GM18505 (cell line): ENCODE data around the gene MRPL32.

Experiments
- ATAC-seq: cut with Tn5 transposase; IDR thresholded peaks from one replicate; pipeline ENCODE4 v1.9.1; 2021; ENCODE audit not compliant: unreplicated experiment
- POLR2A ChIP-seq: IDR thresholded peaks from 4 replicates; pipeline ENCODE4 v1.6.1; 2011; ENCODE audit warnings: borderline replicate concordance; ENCODE audit not compliant: insufficient read depth, insufficient read length; ENCODE audit errors: extremely low read depth

Gene MRPL32

GRCh38 chr7:42964849-42965805, 33.0 kb downstream of the MRPL32 start:
- ATAC-seq = no peak
- TF ChIP-seq POLR2A = no peak

- ATAC-seq = no peak
- TF ChIP-seq POLR2A = no peak
These were observed 35.2 kb downstream of the MRPL32 start for GRCh38 chr7:42967391-42967790.

- TF ChIP-seq POLR2A = no peak
- no peak for ATAC-seq
These were observed 40.7 kb downstream of the MRPL32 start for GRCh38 chr7:42972699-42973500.

- no peak for ATAC-seq
- TF ChIP-seq POLR2A = no peak
These were observed 44.2 kb downstream of the MRPL32 start for GRCh38 chr7:42976371-42976770.

GRCh38 chr7:42978496-42978895, 46.3 kb downstream of the MRPL32 start:
- no peak for TF ChIP-seq POLR2A
- ATAC-seq = no peak

- TF ChIP-seq POLR2A = no peak
- ATAC-seq = no peak
These were observed 47.9 kb downstream of the MRPL32 start for GRCh38 chr7:42980084-42980483.

GRCh38 chr7:42980514-42980913, 48.3 kb downstream of the MRPL32 start:
- no peak for TF ChIP-seq POLR2A
- ATAC-seq = no peak

GRCh38 chr7:42981601-42982000, 49.4 kb downstream of the MRPL32 start:
- TF ChIP-seq POLR2A = no peak
- no peak for ATAC-seq

- ATAC-seq = no peak
- no peak for TF ChIP-seq POLR2A
These were observed 50.5 kb downstream of the MRPL32 start for GRCh38 chr7:42982604-42983115.

GRCh38 chr7:42984137-42984536, 52.0 kb downstream of the MRPL32 start:
- TF ChIP-seq POLR2A = no peak
- ATAC-seq = no peak

GRCh38 chr7:42986213-42986612, 54.0 kb downstream of the MRPL32 start:
- no peak for TF ChIP-seq POLR2A
- no peak for ATAC-seq

- ATAC-seq = no peak
- no peak for TF ChIP-seq POLR2A
These were observed 54.6 kb downstream of the MRPL32 start for GRCh38 chr7:42986781-42987248.
